SU-DHL-6 (cell line): ENCODE measurements around the gene CHSY3.

Experiments used
- CTCF ChIP-seq: fragments of 200-600 bp; sonication (generic); IDR thresholded peaks from one replicate; pipeline ENCODE4 v1.5.1; 2017; ENCODE audit warnings: antibody characterized with exemption, mild to moderate bottlenecking, low read length, moderate library complexity; ENCODE audit not compliant: insufficient read depth, poor library complexity, severe bottlenecking
- EZH2phosphoT487 ChIP-seq: fragments of 200-600 bp; sonication (generic), shearing (Covaris generic); conservative IDR thresholded peaks from 2 replicates; pipeline ENCODE4 v1.6.1; 2018; ENCODE audit warnings: mild to moderate bottlenecking, antibody characterized with exemption, low read length, moderate library complexity, mixed read lengths

- TF ChIP-seq CTCF (no peak), EZH2phosphoT487 (no peak)
Observed at GRCh38 chr5:130110328-130110727, 206.1 kb downstream of the CHSY3 start.
